ENCODE data around the gene AMBP.

GRCh38 chr9:114110180-114110579, 32.1 kb upstream of the AMBP start:
- no peak for TF ChIP-seq CTCF (IDR thresholded peaks at IDR 0.05 in 8 of 11, conservative IDR thresholded peaks at IDR 0.05 in 3 of 11)
- no peak for TF ChIP-seq POLR2A (IDR thresholded peaks at IDR 0.05)

Measured in spleen (tissue), 7 donors.